ENCODE results near the gene UXS1.

The UXS1 gene

GRCh38 chr2:106073678-106074406 lies 120.3 kb downstream of the UXS1 start:
- DNase-seq = no peak

GRCh38 chr2:106070181-106070580 lies 123.9 kb downstream of the UXS1 start:
- DNase-seq = no peak

DNA sequence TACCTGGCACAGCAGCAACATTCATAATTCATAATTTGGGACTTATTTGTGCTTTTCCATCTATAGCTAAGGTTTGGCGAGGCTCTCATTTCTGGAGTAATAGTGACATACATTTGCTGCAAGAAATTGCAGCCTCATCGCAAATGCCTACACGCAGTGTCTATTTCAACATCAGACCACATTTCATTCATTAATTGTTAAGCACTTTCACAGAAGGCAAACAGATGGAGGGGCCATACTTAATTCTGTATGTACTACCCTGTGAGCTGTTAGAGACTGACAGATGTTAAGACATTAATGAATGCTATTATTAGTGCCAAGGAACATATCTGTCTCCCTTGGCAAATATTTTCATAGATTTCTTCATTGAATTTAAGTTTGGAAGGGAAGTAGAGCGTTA lies 125.7 kb downstream of the UXS1 start:
- DNase-seq = peak; percentile 81

DNA sequence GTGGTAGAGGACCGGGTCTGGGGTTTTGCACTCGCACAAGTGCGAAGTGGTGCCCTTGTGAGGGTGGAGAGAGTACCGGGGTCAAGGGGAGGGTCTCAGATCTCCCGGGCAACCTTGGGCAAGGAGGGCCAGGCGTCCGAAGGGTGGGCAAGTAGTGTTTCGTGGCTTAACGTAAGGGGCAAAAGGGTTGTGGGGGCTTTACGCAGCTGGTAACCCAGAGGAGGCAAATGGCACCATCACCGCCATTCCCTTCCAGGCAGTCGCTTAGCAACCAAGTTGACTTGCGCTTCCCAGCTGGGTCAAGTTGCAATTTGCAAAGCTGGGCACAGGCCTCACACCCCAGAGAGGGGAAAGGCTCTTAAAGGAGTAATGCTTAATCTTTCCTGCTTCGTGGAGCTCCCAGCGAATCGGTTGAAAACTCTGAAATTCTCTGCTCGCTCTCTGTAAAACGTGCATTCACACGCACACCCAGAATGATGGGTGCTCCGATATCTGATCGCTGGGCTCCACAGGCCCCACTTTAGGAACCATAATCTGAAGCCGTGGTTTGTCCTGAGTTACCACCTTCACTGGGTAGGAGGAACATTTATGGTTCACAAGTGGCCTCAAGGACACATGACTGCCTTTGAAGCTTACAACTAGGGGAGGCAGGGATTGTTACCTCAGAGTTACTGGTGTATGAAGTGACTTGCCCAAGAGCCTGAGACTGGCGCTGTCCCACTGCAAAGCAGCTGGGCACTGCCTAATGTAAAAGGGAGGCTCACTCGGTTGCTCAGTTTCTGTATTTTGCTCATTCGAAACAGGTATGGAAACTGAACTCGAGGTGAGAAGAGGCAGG lies 127.9 kb downstream of the UXS1 start:
- DNase-seq = no peak

DNA sequence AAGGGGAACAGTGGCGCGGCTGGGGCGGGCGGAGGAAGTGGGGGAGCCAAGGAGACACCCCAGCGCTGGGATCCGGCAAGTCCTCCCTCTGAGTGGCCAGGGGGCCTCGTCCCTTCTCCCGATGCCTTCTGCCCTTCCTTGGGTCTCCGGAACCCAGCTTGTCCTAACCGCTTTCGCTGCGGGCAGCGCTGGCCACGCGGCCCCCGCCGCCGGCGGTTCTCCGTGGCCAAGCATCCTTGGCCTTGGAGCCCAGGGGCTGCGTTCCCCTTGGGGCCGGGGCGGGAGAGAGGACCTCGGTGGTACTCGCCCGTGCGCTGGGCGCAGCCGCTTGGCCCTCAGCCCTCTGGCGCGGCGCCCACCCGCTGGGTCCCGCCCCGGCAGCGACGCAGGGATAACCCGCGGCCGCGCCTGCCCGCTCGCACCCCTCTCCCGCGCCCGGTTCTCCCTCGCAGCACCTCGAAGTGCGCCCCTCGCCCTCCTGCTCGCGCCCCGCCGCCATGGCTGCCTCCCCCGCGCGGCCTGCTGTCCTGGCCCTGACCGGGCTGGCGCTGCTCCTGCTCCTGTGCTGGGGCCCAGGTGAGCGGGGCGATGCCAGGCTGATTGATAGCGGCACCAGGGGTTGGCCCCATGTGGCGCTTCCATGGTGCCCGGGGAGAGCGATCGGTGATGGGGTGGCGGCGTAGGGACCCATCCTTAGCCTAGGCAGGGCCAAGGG lies 128.7 kb downstream of the UXS1 start:
- DNase-seq = no peak

- DNase-seq = no peak
These were observed 130.9 kb downstream of the UXS1 start for GRCh38 chr2:106063181-106063580.

DNA sequence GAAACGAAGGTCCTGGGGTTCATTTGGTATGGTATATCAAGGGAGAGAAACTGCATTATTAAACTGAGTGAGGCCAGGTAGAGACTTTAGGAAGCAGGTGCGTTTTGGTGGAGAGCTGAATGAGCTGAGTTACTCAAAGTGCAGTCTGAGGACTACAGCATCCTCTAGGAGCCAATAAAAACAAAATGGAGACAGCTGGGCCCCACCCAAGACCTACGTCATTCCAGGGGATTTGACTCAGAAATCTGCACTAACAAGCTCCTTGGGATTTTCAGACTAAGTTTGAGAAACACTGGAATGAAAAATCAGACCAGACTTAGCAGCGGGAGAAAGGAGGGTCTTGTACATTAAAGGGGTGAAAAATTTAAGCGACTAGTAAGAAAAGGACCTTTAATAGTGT lies 131.5 kb downstream of the UXS1 start:
- DNase-seq = no peak

DNA sequence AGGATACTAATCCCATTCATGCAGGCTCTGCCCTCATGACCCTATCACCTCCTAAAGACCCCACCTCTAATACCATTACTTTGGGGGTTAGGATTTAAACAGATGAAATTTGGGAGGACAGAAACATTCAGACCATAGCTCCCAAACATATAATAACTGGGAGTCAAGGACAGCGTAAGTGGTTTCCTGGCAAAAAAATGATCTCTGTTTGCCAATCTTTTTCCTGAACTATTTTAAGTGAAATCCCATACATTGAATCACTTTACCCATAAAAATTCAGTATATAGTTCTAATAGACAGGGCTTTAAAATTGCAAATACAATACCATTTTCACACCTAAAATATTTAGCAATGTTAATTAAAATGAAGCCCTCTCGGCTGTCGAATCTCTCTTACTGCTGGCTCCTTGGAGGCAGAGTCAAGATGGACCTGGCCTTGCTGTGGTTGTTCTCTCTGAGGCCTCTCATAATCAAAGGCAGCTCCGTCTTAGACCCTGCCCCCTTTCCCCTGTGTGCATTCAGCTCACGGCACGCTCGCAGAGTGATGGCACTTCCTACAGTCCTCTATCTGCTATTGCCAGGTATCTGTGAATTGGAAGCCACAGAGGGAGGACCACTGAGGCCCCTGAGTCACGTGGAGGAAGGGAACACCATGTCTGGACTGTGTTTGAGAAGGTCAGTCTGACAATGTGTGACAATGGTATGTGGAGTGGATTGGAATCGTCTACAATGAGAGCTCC lies 132.3 kb downstream of the UXS1 start:
- no peak for DNase-seq

GRCh38 chr2:106059416-106060065 lies 134.6 kb downstream of the UXS1 start:
- no peak for DNase-seq

- DNase-seq = no peak
These were observed 135.5 kb downstream of the UXS1 start for GRCh38 chr2:106058469-106059137.

DNA sequence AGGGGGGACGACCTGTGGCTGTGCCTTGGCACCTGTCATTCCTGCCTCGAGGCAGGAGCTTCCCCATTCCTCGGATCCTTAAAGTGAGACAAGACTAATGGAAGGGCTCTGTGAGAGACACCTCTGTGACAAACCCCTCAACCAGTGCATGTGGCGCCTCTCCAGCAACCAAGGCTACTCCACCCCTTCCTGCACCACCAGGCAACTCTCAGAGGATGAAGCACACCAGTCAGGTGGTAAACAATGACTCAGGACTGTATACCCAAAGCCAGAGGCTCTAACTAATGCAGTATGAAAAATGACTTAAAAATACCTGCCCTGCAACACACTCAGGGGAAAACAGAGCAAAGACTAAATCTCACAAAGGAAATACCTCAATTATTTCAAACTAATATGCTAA lies 136.9 kb downstream of the UXS1 start:
- no peak for DNase-seq

GRCh38 chr2:106054880-106055655 lies 139.0 kb downstream of the UXS1 start:
- no peak for DNase-seq

GRCh38 chr2:106054321-106054720 lies 139.8 kb downstream of the UXS1 start:
- DNase-seq = no peak

DNA sequence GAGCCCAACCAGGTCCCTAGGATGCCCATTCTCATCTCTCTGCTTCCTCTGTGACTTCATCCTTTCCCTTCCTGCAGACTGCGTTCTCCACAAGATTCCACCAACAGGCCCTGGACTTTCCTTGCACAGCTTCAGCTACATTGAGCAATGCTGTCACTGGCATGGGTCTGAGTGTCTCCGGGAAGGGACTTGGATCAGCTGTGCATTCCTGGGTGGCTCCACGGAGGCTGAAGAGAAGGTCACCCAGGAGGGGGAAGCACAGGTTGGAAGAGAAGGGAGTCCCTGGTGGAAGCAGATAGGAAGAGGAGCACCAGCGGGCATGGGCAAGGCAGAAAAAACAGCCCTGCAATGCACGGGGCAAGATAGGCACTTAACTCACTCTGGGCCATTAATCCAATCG lies 140.5 kb downstream of the UXS1 start:
- no peak for DNase-seq

- no peak for DNase-seq
These were observed 141.0 kb downstream of the UXS1 start for GRCh38 chr2:106053116-106053515.

- DNase-seq = no peak
These were observed 149.2 kb downstream of the UXS1 start for GRCh38 chr2:106044859-106045258.

- no peak for DNase-seq
These were observed 150.1 kb downstream of the UXS1 start for GRCh38 chr2:106044021-106044420.
